ENCODE measurements around the gene KRTAP10-8.

The KRTAP10-8 gene

DNA sequence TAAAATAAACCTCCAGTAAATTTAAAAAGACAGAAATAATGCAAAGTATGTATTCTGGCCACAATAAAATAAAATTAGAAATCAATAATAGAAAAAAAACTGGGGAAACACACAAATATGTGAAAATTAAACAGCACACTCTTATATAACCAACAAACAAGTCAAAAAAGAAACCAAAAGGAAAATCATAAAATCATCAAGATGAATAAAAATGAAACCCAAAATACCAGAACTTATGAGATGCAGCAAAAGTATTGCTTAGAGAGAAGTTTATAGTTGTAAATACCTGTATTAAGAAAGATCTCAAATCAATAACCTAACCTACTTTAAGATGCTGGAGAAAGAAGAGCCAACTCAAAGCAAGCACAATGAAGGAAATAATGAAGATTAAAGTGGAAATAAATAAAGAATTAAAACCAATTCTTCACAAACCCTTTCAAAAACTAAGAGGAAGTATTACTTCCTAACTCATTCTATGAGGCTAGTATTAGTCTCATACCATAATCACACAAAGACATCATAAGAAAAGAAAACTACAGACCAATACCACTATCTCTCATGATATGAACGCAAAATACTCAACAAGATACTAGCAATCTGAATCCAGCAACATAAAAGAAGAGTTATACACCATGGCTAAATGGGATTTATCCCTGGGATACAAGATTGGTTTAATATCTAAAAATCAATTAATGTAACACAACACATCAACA, 46.8 kb upstream of the KRTAP10-8 start (continued):
- TF ChIP-seq, protein P1, sequence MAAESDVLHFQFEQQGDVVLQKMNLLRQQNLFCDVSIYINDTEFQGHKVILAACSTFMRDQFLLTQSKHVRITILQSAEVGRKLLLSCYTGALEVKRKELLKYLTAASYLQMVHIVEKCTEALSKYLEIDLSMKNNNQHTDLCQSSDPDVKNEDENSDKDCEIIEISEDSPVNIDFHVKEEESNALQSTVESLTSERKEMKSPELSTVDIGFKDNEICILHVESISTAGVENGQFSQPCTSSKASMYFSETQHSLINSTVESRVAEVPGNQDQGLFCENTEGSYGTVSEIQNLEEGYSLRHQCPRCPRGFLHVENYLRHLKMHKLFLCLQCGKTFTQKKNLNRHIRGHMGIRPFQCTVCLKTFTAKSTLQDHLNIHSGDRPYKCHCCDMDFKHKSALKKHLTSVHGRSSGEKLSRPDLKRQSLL (tag by site-specific recombination; IDR thresholded peaks at IDR 0.05), result no peak
- TF ChIP-seq, protein P2, sequence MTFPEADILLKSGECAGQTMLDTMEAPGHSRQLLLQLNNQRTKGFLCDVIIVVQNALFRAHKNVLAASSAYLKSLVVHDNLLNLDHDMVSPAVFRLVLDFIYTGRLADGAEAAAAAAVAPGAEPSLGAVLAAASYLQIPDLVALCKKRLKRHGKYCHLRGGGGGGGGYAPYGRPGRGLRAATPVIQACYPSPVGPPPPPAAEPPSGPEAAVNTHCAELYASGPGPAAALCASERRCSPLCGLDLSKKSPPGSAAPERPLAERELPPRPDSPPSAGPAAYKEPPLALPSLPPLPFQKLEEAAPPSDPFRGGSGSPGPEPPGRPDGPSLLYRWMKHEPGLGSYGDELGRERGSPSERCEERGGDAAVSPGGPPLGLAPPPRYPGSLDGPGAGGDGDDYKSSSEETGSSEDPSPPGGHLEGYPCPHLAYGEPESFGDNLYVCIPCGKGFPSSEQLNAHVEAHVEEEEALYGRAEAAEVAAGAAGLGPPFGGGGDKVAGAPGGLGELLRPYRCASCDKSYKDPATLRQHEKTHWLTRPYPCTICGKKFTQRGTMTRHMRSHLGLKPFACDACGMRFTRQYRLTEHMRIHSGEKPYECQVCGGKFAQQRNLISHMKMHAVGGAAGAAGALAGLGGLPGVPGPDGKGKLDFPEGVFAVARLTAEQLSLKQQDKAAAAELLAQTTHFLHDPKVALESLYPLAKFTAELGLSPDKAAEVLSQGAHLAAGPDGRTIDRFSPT (tag by site-specific recombination; IDR thresholded peaks at IDR 0.05), result no peak
- TF ChIP-seq, protein P3, sequence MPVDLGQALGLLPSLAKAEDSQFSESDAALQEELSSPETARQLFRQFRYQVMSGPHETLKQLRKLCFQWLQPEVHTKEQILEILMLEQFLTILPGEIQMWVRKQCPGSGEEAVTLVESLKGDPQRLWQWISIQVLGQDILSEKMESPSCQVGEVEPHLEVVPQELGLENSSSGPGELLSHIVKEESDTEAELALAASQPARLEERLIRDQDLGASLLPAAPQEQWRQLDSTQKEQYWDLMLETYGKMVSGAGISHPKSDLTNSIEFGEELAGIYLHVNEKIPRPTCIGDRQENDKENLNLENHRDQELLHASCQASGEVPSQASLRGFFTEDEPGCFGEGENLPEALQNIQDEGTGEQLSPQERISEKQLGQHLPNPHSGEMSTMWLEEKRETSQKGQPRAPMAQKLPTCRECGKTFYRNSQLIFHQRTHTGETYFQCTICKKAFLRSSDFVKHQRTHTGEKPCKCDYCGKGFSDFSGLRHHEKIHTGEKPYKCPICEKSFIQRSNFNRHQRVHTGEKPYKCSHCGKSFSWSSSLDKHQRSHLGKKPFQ (tag by site-specific recombination; IDR thresholded peaks at IDR 0.05), result no peak
- TF ChIP-seq ZNF48 (tag by site-specific recombination; IDR thresholded peaks at IDR 0.05), result no peak
- TF ChIP-seq ZNF121 (tag by site-specific recombination; IDR thresholded peaks at IDR 0.05), result no peak
- no peak for TF ChIP-seq ZNF529 (tag by site-specific recombination; IDR thresholded peaks at IDR 0.05; ENCODE audit: insufficient replicate concordance)
- TF ChIP-seq, protein P4, sequence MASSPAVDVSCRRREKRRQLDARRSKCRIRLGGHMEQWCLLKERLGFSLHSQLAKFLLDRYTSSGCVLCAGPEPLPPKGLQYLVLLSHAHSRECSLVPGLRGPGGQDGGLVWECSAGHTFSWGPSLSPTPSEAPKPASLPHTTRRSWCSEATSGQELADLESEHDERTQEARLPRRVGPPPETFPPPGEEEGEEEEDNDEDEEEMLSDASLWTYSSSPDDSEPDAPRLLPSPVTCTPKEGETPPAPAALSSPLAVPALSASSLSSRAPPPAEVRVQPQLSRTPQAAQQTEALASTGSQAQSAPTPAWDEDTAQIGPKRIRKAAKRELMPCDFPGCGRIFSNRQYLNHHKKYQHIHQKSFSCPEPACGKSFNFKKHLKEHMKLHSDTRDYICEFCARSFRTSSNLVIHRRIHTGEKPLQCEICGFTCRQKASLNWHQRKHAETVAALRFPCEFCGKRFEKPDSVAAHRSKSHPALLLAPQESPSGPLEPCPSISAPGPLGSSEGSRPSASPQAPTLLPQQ (tag by site-specific recombination; IDR thresholded peaks at IDR 0.05), result no peak
- TF ChIP-seq, protein P5, sequence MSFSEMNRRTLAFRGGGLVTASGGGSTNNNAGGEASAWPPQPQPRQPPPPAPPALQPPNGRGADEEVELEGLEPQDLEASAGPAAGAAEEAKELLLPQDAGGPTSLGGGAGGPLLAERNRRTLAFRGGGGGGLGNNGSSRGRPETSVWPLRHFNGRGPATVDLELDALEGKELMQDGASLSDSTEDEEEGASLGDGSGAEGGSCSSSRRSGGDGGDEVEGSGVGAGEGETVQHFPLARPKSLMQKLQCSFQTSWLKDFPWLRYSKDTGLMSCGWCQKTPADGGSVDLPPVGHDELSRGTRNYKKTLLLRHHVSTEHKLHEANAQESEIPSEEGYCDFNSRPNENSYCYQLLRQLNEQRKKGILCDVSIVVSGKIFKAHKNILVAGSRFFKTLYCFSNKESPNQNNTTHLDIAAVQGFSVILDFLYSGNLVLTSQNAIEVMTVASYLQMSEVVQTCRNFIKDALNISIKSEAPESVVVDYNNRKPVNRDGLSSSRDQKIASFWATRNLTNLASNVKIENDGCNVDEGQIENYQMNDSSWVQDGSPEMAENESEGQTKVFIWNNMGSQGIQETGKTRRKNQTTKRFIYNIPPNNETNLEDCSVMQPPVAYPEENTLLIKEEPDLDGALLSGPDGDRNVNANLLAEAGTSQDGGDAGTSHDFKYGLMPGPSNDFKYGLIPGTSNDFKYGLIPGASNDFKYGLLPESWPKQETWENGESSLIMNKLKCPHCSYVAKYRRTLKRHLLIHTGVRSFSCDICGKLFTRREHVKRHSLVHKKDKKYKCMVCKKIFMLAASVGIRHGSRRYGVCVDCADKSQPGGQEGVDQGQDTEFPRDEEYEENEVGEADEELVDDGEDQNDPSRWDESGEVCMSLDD (tag by site-specific recombination; IDR thresholded peaks at IDR 0.05), result no peak
- TF ChIP-seq ZNF785 (tag by site-specific recombination; IDR thresholded peaks at IDR 0.05), result no peak
- no peak for TF ChIP-seq ZNF23 (tag by site-specific recombination; IDR thresholded peaks at IDR 0.05; ENCODE audit: borderline replicate concordance)

DNA sequence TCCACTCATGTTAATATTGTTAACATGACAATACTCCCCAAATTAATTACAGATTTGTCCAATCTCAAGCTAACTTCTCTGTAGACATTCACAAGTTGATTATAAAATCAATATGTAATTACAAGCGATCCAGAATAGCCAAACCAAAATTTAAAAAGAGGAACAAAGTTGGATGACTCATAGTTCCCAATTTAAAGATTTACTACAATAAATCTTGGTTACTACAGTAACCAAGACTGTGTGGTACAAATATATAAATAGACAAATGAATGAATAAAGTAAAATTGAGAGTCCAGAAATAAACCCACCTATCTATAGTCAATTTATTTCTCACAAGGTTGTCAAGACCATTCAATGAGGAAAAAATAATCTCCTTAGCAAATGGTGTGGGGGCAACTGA, 45.5 kb upstream of the KRTAP10-8 start:
- TF ChIP-seq ZNF112 (tag by site-specific recombination; IDR thresholded peaks at IDR 0.05) (no peak), ZNF341 (tag by site-specific recombination; IDR thresholded peaks at IDR 0.05; ENCODE audit: low read depth) (no peak)
- H3K27ac ChIP-seq (ENCODE audit: extremely low read depth, low read depth, low read length), result no peak overlapping the region
- ChIA-PET CTCF (no interaction called here), POLR2A (no interaction called here)
- no peaks in the 10 kb centered on the region for H3K9me3 ChIP-seq (ENCODE audit: control insufficient read depth, insufficient read depth, low read depth, low read length)
- no peaks in the 10 kb centered on the region for H3K36me3 ChIP-seq (ENCODE audit: control insufficient read depth in 2 of 2, insufficient read depth in 1 of 2, low read length in 2 of 2)
- H3K4me1 ChIP-seq (ENCODE audit: control insufficient read depth, insufficient read depth, low read length), result no peaks in the 10 kb centered on the region
- H3K4me3 ChIP-seq (ENCODE audit: low read depth, low read length), result no peak overlapping the region

All from HEK293 (cell line).